ENCODE measurements around the gene ARID5A. TPM values are rescaled to one million over a fixed set of nuclear protein-coding genes. Genes with fewer than 3 reads are reported as not detected.

The ARID5A gene
- polyA plus RNA-seq, 3 donors = 27.8 to 38.8 (median 37.7) TPM

GRCh38 chr2:96534141-96534540, 2.4 kb upstream of the ARID5A start:
- peak overlapping the region in 1 of 3 experiments; percentile 68 for H3K4me3 ChIP-seq (replicated peaks in 1 of 3; ENCODE audit: low read depth in 2 of 3, low read length in 3 of 3)
- TF ChIP-seq, protein P1, sequence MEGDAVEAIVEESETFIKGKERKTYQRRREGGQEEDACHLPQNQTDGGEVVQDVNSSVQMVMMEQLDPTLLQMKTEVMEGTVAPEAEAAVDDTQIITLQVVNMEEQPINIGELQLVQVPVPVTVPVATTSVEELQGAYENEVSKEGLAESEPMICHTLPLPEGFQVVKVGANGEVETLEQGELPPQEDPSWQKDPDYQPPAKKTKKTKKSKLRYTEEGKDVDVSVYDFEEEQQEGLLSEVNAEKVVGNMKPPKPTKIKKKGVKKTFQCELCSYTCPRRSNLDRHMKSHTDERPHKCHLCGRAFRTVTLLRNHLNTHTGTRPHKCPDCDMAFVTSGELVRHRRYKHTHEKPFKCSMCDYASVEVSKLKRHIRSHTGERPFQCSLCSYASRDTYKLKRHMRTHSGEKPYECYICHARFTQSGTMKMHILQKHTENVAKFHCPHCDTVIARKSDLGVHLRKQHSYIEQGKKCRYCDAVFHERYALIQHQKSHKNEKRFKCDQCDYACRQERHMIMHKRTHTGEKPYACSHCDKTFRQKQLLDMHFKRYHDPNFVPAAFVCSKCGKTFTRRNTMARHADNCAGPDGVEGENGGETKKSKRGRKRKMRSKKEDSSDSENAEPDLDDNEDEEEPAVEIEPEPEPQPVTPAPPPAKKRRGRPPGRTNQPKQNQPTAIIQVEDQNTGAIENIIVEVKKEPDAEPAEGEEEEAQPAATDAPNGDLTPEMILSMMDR (IDR thresholded peaks at IDR 0.05) = no peak
- H3K4me1 ChIP-seq (ENCODE audit: control insufficient read depth in 1 of 2, insufficient read depth in 2 of 2, low read length in 2 of 2) = peaks cover 72 to 90% of the 10 kb centered on the region in 2 donors
- no peak overlapping the region for H3K9ac ChIP-seq (ENCODE audit: insufficient read depth, low read length, poor library complexity, severe bottlenecking)
- peaks cover 65% of the 10 kb centered on the region for H3K4me1 Mint-ChIP-seq
- no peaks in the 10 kb centered on the region for H3K36me3 ChIP-seq (replicated peaks in 1 of 2; ENCODE audit: control insufficient read depth in 1 of 2, insufficient read depth in 2 of 2, low read length in 2 of 2)
- peaks cover 2 to 5% of the 10 kb centered on the region in 2 donors for H3K36me3 Mint-ChIP-seq
- H3K4me3 Mint-ChIP-seq = peak overlapping the region in 1 of 2 donors; percentile 67
- intact Hi-C loops (cut with micrococcal nuclease) = loop anchor here (10.0 kb wide), 1 partner anchor 389 kb away; the partner anchor contains the start of gene DUSP2 (in 2 of the 2)
- H3K27ac Mint-ChIP-seq = peak overlapping the region; percentile 88 to 95 (median 93)
- WGBS (ENCODE audit: insufficient coverage) = 100% methylated on average over 1 of the region's 4 CpGs
- H4K20me1 ChIP-seq (ENCODE audit: insufficient read depth, low read length) = peaks cover 15% of the 10 kb centered on the region
- H3K27me3 ChIP-seq (ENCODE audit: control insufficient read depth in 2 of 2, insufficient read depth in 2 of 2, low read length in 2 of 2) = no peaks in the 10 kb centered on the region
- H3K79me2 ChIP-seq (ENCODE audit: insufficient read depth, low read length) = peaks cover 19% of the 10 kb centered on the region
- H3K27ac ChIP-seq (ENCODE audit: low read depth in 1 of 2, low read length in 2 of 2) = peak overlapping the region in 1 of 2 donors; percentile 75
- no peaks in the 10 kb centered on the region for H3K9me3 ChIP-seq (replicated peaks in 1 of 2; ENCODE audit: control insufficient read depth in 1 of 2, insufficient read depth in 1 of 2, low read length in 2 of 2)
- peak overlapping the region; percentile 78 for H3K4me2 ChIP-seq (replicated peaks; ENCODE audit: extremely low read depth, low read length, poor library complexity, severe bottlenecking)
- H2AFZ ChIP-seq (ENCODE audit: insufficient read depth, low read depth, low read length, poor library complexity, severe bottlenecking) = no peak overlapping the region
- peaks cover 0 to 4% (median 0%) of the 10 kb centered on the region in 7 donors for H3K9me3 Mint-ChIP-seq
- no peak for DNase-seq
- H3K27me3 Mint-ChIP-seq (ENCODE audit: low read depth in 3 of 3) = peaks cover 6 to 19% (median 14%) of the 10 kb centered on the region in 3 donors

DNA sequence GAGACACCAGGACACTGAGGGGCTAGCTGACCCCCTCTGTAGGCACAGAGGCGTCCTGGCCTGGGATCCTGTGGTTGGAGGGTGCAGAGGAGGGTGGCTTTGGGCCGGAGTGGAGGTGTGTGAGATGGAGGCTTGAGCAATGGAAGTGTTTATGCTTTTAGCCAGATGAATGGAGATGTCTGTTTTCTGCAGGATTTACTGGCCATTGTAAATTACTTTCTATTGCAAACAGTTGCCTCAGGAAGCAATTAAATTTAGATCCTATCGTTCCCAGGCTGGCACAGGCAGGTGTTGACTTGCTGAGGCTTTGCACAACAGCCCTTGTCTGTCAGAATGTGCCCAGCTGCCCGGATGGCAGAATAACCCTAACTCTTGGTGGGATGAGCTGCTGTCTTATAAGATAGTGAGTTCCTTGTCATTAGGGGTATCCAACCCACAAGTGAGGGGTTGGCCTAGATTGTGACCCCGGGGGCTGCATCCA, 1.8 kb upstream of the ARID5A start:
- Histone ChIP-seq H3K79me2 (ENCODE audit: insufficient read depth, low read length) (peaks cover 25% of the 10 kb centered on the region), H3K36me3 (replicated peaks in 1 of 2; ENCODE audit: control insufficient read depth in 1 of 2, insufficient read depth in 2 of 2, low read length in 2 of 2) (peaks cover 0 to 3% of the 10 kb centered on the region in 2 donors), H3K9ac (ENCODE audit: insufficient read depth, low read length, poor library complexity, severe bottlenecking) (no peak overlapping the region), H3K27ac (ENCODE audit: low read depth in 1 of 2, low read length in 2 of 2) (no peak overlapping the region), H2AFZ (ENCODE audit: insufficient read depth, low read depth, low read length, poor library complexity, severe bottlenecking) (no peak overlapping the region), H3K9me3 (replicated peaks in 1 of 2; ENCODE audit: control insufficient read depth in 1 of 2, insufficient read depth in 1 of 2, low read length in 2 of 2) (no peaks in the 10 kb centered on the region), H3K4me2 (replicated peaks; ENCODE audit: extremely low read depth, low read length, poor library complexity, severe bottlenecking) (no peak overlapping the region), H3K27me3 (ENCODE audit: control insufficient read depth in 2 of 2, insufficient read depth in 2 of 2, low read length in 2 of 2) (no peaks in the 10 kb centered on the region), H4K20me1 (ENCODE audit: insufficient read depth, low read length) (peaks cover 21% of the 10 kb centered on the region), H3K4me3 (replicated peaks in 1 of 3; ENCODE audit: low read depth in 2 of 3, low read length in 3 of 3) (no peak overlapping the region), H3K4me1 (ENCODE audit: control insufficient read depth in 1 of 2, insufficient read depth in 2 of 2, low read length in 2 of 2) (peaks cover 73 to 92% of the 10 kb centered on the region in 2 donors)
- H3K36me3 Mint-ChIP-seq = peaks cover 8 to 9% of the 10 kb centered on the region in 2 donors
- H3K27ac Mint-ChIP-seq = peak overlapping the region in 5 of 7 donors; percentile 3 to 95 (median 54)
- peaks cover 0 to 4% (median 0%) of the 10 kb centered on the region in 7 donors for H3K9me3 Mint-ChIP-seq
- TF ChIP-seq, protein P1 (IDR thresholded peaks at IDR 0.05) = no peak
- H3K27me3 Mint-ChIP-seq (ENCODE audit: low read depth in 3 of 3) = peaks cover 6 to 17% (median 8%) of the 10 kb centered on the region in 3 donors
- peak overlapping the region in 1 of 2 donors; percentile 48 for H3K4me3 Mint-ChIP-seq
- DNase-seq = no peak
- intact Hi-C loops (cut with micrococcal nuclease) = loop anchor here (5.0 to 10.0 kb wide), 2 partner anchors 103 to 390 kb away; partner anchors contain the start of genes DUSP2 (in 2 of the 2) and KANSL3 (in 1 of the 2)
- H3K4me1 Mint-ChIP-seq = peaks cover 70% of the 10 kb centered on the region
- WGBS (ENCODE audit: insufficient coverage) = 13% methylated on average over 1 of the region's 5 CpGs
